NT2/D1 (cell line): ENCODE results near the gene FAM83B.

Experiments used
- DNase-seq: peaks from one replicate; pipeline ENCODE4 v3.0.0-alpha.2; 2011; ENCODE audit warnings: low read depth, low spot score
- H3K27me3 ChIP-seq: 2 replicates; pipeline ENCODE4 v1.6.0; 2011; ENCODE audit warnings: mild to moderate bottlenecking; ENCODE audit not compliant: insufficient read length, insufficient read depth
- H3K36me3 ChIP-seq: 2 replicates; pipeline ENCODE4 v1.6.1; 2011; ENCODE audit warnings: mild to moderate bottlenecking, low read length, mixed read lengths; ENCODE audit not compliant: insufficient read depth, insufficient read length
- H3K4me1 ChIP-seq: 2 replicates; pipeline ENCODE4 v1.5.1; 2011; ENCODE audit not compliant: insufficient read depth, insufficient read length
- H3K4me3 ChIP-seq: 2 replicates; pipeline ENCODE4 v1.5.1; 2011; ENCODE audit warnings: low read depth; ENCODE audit not compliant: insufficient read length
- H3K9ac ChIP-seq: 2 replicates; pipeline ENCODE4 v1.6.0; 2011; ENCODE audit warnings: low read depth; ENCODE audit not compliant: insufficient read length
- H3K9me3 ChIP-seq: 2 replicates; pipeline ENCODE4 v1.5.1; 2011; ENCODE audit warnings: mild to moderate bottlenecking, low read length; ENCODE audit not compliant: insufficient read depth
- SUZ12 ChIP-seq: IDR thresholded peaks from 2 replicates; pipeline ENCODE4 v1.6.1; 2011; ENCODE audit not compliant: insufficient read length, insufficient read depth; ENCODE audit errors: extremely low read depth
- YY1 ChIP-seq: IDR thresholded peaks from 2 replicates; pipeline ENCODE4 v1.6.1; 2011; ENCODE audit not compliant: insufficient read length, insufficient read depth
- ZNF274 ChIP-seq: IDR thresholded peaks from 2 replicates; pipeline ENCODE4 v1.6.1; 2011; ENCODE audit warnings: mild to moderate bottlenecking, low read depth, low read length

Gene FAM83B

DNA sequence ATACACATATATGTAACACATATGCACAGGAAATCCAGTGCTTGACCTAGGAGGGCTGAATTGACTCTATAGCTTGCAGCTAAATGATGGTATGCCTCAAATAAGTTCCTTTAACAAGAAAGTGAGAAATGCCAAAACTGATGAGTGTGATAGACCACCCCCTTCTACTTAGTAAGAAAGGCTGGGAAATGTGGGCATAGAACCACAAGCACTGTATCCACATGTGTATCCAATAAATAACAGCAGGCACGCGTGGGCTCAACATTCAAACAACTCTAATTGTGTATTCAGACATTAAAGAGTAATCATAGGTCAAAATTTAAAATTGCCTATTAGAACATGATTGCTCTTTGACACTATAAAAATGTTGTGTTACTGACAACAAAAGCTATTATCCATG lies 54.1 kb downstream of the FAM83B start:
- no peaks in the 10 kb centered on the region for H3K4me1 ChIP-seq
- H3K9ac ChIP-seq = no peak overlapping the region
- H3K36me3 ChIP-seq = no peaks in the 10 kb centered on the region
- H3K27me3 ChIP-seq = no peaks in the 10 kb centered on the region
- H3K4me3 ChIP-seq = no peak overlapping the region
- no peaks in the 10 kb centered on the region for H3K9me3 ChIP-seq
- TF ChIP-seq YY1 (no peak), SUZ12 (no peak), ZNF274 (no peak)
- DNase-seq = no peak

DNA sequence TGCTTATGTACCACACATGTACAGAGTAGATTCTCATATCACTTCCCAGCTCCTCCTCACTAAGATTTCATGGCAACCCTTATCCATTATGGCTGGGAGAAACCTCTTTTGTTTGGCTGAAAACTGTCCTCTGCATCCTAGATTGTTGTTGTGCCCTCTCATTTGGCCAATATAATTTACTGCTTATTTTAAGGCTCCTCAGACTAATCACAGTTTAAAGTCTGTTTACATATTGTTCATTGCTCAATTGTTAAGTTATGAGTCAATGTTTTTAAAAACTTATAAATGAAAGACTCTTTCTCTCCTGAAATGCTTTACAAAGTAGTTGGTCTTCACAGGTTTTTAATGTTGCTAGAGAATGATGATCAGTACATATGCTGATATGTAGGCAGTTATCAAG lies 57.3 kb downstream of the FAM83B start:
- Histone ChIP-seq H3K4me3 (no peak overlapping the region), H3K4me1 (no peaks in the 10 kb centered on the region), H3K9ac (no peak overlapping the region), H3K9me3 (no peaks in the 10 kb centered on the region), H3K36me3 (no peaks in the 10 kb centered on the region), H3K27me3 (no peaks in the 10 kb centered on the region)
- TF ChIP-seq ZNF274 (no peak), SUZ12 (no peak), YY1 (no peak)
- DNase-seq = no peak

DNA sequence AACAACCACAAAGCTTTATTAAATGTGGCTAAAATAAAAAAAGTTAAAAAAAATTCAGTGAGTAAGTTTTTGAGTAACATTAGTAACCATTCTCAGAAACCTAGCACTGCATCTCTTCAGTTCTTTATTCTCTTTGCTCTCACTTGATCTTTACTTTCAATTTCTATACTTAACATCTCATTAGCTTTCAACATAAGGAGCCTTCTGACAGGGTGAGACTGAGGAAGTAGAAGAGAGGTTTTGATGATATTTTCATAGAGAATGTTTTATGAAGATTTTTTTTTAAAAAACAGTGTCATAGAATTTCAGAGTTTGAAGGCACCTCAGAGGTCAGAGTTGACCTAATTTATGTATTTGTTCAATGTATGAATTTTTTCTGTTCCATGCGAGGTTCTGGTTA lies 60.8 kb downstream of the FAM83B start:
- Histone ChIP-seq H3K9ac (no peak overlapping the region), H3K4me3 (no peak overlapping the region), H3K27me3 (no peaks in the 10 kb centered on the region), H3K4me1 (no peaks in the 10 kb centered on the region), H3K9me3 (no peaks in the 10 kb centered on the region), H3K36me3 (no peaks in the 10 kb centered on the region)
- TF ChIP-seq YY1 (no peak), ZNF274 (no peak), SUZ12 (no peak)
- DNase-seq = no peak

DNA sequence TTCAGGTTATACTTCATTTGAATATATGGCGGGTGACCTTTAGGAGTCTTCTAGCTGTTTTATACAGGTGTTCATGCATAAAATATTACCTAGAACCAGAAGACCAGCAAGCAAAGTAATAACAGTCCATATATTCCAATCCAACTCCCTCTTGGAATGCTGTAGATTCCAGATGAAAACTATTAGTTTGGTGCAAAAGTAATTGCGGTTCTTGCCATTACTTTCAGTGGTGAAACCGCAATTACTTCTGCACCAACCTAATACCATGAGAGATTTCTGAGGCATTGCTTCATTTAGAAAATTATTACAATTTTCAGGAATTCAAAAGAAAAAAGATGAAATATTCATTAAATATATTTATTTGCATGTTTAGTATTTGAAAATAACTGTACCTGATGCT lies 62.6 kb downstream of the FAM83B start:
- no peaks in the 10 kb centered on the region for H3K4me1 ChIP-seq
- DNase-seq = no peak

DNA sequence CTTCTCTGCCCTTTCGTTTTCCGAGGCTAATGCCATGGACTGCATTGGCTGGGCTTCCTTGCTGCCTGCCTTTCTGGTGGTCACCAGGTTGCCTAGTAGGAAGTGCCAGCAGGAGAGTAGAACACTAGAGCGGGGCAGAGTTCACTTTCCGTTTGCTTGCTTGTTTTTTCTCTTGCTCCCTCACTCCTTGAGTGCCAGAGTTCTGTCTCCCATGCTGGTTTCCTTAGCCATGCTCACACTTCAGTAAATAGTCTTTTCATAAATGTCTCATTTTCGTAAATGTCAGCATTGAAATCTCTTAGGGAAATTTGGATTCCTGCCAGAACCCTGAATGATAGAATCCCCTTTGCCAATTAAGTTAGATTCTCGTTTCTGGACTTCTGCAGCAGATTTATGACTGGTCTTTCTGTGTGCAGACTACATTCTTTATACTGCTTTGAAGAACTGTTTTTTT lies 63.9 kb downstream of the FAM83B start:
- no peak overlapping the region for H3K4me3 ChIP-seq
- DNase-seq = no peak

More for the DNA sequence above, 62.6 kb downstream of the FAM83B start:
- Histone ChIP-seq H3K27me3 (no peaks in the 10 kb centered on the region), H3K4me3 (no peak overlapping the region), H3K36me3 (no peaks in the 10 kb centered on the region), H3K9me3 (no peaks in the 10 kb centered on the region), H3K9ac (no peak overlapping the region)
- TF ChIP-seq SUZ12 (no peak), YY1 (no peak), ZNF274 (no peak)

DNA sequence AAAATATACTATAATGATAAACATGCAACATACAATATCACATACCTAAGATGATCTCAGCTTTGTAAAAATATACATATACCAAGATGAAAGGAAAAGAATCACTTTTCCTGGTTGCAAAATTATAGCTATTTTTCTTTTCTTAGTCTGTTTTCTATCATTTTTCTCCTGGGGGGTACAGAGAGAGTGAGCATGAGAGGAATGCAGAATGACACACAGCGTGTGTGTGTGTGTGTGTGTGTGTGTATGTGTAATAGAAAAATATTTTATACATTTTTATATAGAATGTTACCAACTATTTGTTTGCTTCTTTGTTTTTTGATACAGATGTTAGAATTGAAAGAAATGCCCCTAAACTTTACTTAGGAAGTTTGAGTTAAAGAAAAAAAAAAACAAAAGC lies 64.3 kb downstream of the FAM83B start:
- H3K9me3 ChIP-seq = no peaks in the 10 kb centered on the region
- H3K4me3 ChIP-seq = no peak overlapping the region
- H3K4me1 ChIP-seq = no peaks in the 10 kb centered on the region
- H3K36me3 ChIP-seq = no peaks in the 10 kb centered on the region
- no peak overlapping the region for H3K9ac ChIP-seq
- DNase-seq = no peak
- TF ChIP-seq SUZ12 = no peak
- no peak for TF ChIP-seq ZNF274
- no peak for TF ChIP-seq YY1
- no peaks in the 10 kb centered on the region for H3K27me3 ChIP-seq

More for the DNA sequence above, 63.9 kb downstream of the FAM83B start:
- H3K9me3 ChIP-seq = no peaks in the 10 kb centered on the region
- H3K4me1 ChIP-seq = no peaks in the 10 kb centered on the region
- H3K9ac ChIP-seq = no peak overlapping the region
- no peaks in the 10 kb centered on the region for H3K27me3 ChIP-seq
- TF ChIP-seq SUZ12 (no peak), YY1 (no peak), ZNF274 (no peak)
- H3K36me3 ChIP-seq = no peaks in the 10 kb centered on the region

DNA sequence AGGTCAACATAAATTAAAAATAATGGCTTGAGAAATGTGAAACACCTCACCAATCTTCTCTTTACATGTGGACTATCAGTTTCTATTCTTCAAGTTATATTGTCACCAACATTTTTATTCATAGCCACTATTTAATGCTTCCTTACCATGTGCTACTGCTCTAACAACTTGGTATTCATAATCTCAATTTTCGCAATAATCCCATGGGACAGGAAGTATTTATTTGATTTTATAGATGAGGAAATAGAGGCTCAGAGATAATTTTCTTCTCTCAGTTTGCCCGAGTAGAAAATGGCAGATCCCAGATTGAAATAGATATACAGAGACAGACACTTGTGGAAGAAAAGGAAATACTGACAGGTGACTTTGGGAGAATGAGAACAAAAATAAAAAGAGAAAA lies 66.6 kb downstream of the FAM83B start:
- DNase-seq = no peak
- H3K4me1 ChIP-seq = no peaks in the 10 kb centered on the region
- TF ChIP-seq ZNF274 = no peak
- no peak for TF ChIP-seq SUZ12
- TF ChIP-seq YY1 = no peak

DNA sequence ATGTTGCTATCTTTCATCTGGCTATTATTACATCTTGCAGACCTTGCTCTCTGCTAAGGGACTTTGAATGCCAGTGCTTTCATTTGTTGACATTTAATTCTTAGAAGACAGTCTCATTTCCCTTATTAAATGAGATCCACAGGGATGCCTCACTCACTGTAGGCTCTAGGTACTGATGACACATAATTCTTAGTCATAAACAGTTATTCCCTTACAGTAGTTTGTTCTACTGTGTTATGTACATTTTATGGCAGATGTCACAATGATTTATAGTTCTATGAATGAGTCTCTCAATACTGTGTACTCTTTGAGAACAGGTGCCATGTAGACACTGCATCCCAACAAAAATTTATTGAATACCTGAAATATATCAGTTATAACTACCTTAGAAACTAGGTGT lies 70.3 kb downstream of the FAM83B start:
- DNase-seq = no peak
- H3K27me3 ChIP-seq = no peaks in the 10 kb centered on the region
- TF ChIP-seq SUZ12 = no peak
- TF ChIP-seq YY1 = no peak
- TF ChIP-seq ZNF274 = no peak
- H3K36me3 ChIP-seq = no peaks in the 10 kb centered on the region
- H3K9me3 ChIP-seq = no peaks in the 10 kb centered on the region
- H3K4me3 ChIP-seq = no peak overlapping the region
- H3K9ac ChIP-seq = no peak overlapping the region
- no peaks in the 10 kb centered on the region for H3K4me1 ChIP-seq

More for the DNA sequence above, 66.6 kb downstream of the FAM83B start:
- Histone ChIP-seq H3K9me3 (no peaks in the 10 kb centered on the region), H3K27me3 (no peaks in the 10 kb centered on the region), H3K4me3 (no peak overlapping the region), H3K9ac (no peak overlapping the region), H3K36me3 (no peaks in the 10 kb centered on the region)
